Measurements from ENCODE around the gene CHD2. TPM values are rescaled to one million over a fixed set of nuclear protein-coding genes. Genes with fewer than 3 reads are reported as not detected.
A peak's percentile ranks its signal among the peaks of the same experiment; 100 is the strongest.

Gene CHD2
- total RNA-seq, 2 donors from 2014 or later = 76.3 to 137 TPM

DNA sequence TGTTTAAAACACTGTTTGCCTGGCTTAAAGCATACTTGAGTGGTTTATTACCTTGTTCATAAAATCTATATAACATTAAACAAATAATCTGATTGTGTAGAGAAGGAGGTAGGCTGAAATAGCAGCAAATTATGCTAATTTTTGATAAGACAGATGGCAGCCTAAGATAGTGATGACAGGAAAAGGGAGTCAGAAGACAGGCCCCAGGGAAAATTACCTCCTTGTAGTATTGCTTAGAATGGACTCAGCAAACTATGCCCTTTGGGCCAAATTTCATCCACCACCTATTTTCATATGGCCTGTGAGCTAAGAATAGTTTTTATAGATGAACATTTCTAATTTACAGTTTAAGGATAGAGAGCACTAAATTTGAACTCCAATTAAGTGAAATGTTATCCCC is 37.8 kb downstream of the CHD2 start:
- H3K27me3 ChIP-seq (replicated peaks; ENCODE audit: insufficient read depth) = no peaks in the 10 kb centered on the region
- peak overlapping the region; percentile 5 to 17 for H3K27ac ChIP-seq
- peaks cover 9 to 11% of the 10 kb centered on the region in 2 donors for H3K36me3 ChIP-seq

DNA sequence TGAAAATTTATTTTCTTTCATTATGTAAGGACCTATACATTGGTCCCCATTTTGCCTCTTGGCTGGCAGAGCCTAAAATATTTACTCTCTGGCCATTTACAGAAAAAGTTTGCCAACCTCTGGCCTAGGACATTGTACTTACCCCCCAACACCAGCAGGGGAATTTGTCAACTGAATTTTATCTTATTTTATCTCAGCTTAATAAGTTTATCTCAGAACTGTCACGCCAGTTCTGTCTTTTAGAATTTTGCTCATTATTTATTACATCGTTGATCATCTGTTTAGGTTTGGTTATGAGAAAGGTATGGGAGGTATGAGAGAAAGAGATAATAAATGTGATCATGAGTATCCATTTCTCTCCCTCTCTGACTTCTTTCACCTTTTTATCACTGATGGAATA is 38.3 kb downstream of the CHD2 start:
- no peaks in the 10 kb centered on the region for H3K9me3 ChIP-seq
- H3K4me1 ChIP-seq (replicated peaks) = peaks cover 3% of the 10 kb centered on the region
- H3K27me3 ChIP-seq (replicated peaks; ENCODE audit: insufficient read depth) = no peaks in the 10 kb centered on the region
- no peak overlapping the region for H3K27ac ChIP-seq
- intact Hi-C loops (cut with DNase I) = no loop called here
- WGBS = 86% methylated on average over 2 of the region's 2 CpGs
- TF ChIP-seq POLR2AphosphoS5 (IDR thresholded peaks at IDR 0.05) (no peak), POLR2A (IDR thresholded peaks at IDR 0.05) (no peak)
- TF ChIP-seq, protein P1, sequence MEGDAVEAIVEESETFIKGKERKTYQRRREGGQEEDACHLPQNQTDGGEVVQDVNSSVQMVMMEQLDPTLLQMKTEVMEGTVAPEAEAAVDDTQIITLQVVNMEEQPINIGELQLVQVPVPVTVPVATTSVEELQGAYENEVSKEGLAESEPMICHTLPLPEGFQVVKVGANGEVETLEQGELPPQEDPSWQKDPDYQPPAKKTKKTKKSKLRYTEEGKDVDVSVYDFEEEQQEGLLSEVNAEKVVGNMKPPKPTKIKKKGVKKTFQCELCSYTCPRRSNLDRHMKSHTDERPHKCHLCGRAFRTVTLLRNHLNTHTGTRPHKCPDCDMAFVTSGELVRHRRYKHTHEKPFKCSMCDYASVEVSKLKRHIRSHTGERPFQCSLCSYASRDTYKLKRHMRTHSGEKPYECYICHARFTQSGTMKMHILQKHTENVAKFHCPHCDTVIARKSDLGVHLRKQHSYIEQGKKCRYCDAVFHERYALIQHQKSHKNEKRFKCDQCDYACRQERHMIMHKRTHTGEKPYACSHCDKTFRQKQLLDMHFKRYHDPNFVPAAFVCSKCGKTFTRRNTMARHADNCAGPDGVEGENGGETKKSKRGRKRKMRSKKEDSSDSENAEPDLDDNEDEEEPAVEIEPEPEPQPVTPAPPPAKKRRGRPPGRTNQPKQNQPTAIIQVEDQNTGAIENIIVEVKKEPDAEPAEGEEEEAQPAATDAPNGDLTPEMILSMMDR (IDR thresholded peaks at IDR 0.05) = no peak
- H3K4me3 ChIP-seq = no peak overlapping the region
- no peak for DNase-seq (ENCODE audit: low spot score)
- H3K36me3 ChIP-seq = peaks cover 9 to 11% of the 10 kb centered on the region in 2 donors

More for the DNA sequence above, 37.8 kb downstream of the CHD2 start:
- H3K4me3 ChIP-seq = no peak overlapping the region
- H3K4me1 ChIP-seq (replicated peaks) = peaks cover 3% of the 10 kb centered on the region
- H3K9me3 ChIP-seq = no peaks in the 10 kb centered on the region
- TF ChIP-seq, protein P1 (IDR thresholded peaks at IDR 0.05) = no peak
- TF ChIP-seq POLR2AphosphoS5 (IDR thresholded peaks at IDR 0.05) (no peak), POLR2A (IDR thresholded peaks at IDR 0.05) (no peak)
- no peak for DNase-seq (ENCODE audit: low spot score)
- intact Hi-C loops (cut with DNase I) = no loop called here

DNA sequence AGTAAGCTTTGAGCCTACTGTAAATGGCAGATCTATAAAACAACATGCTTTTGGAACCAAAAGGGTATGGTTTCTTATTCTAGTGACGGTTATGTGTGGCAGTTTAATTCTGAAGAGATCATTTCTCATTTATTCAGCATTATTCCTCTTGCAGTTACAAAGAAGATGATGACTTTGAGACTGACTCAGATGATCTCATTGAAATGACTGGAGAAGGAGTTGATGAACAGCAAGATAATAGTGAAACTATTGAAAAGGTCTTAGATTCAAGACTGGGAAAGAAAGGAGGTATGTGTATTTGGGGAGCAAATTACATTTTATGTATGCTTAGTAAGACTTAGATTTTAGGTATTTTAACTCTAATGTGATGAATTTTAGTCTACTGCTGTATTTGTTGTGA is 41.5 kb downstream of the CHD2 start:
- TF ChIP-seq, protein P1 (IDR thresholded peaks at IDR 0.05) = no peak
- TF ChIP-seq POLR2A (IDR thresholded peaks at IDR 0.05) = no peak
- TF ChIP-seq POLR2AphosphoS5 (IDR thresholded peaks at IDR 0.05) = no peak
- Histone ChIP-seq H3K4me1 (replicated peaks) (peaks cover 3% of the 10 kb centered on the region), H3K9me3 (no peaks in the 10 kb centered on the region), H3K36me3 (peaks cover 17 to 34% of the 10 kb centered on the region in 2 donors), H3K27ac (no peak overlapping the region), H3K4me3 (no peak overlapping the region), H3K27me3 (replicated peaks; ENCODE audit: insufficient read depth) (no peaks in the 10 kb centered on the region)
- intact Hi-C loops (cut with DNase I) = no loop called here
- WGBS = 93% methylated on average over 1 of the region's 1 CpG
- no peak for DNase-seq (ENCODE audit: low spot score)

DNA sequence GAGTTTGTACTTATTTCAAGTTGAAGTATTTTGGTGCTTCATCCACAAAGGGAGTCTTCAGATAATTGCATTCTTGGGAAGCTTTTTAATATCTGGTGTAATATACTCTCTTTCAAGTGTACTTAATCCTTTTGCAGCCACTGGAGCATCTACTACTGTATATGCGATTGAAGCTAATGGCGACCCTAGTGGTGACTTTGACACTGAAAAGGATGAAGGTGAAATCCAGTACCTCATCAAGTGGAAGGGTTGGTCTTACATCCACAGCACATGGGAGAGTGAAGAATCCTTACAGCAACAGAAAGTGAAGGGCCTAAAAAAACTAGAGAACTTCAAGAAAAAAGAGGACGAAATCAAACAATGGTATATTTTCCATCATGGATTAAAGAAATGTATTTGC is 42.6 kb downstream of the CHD2 start:
- H3K27me3 ChIP-seq (replicated peaks; ENCODE audit: insufficient read depth) = no peaks in the 10 kb centered on the region
- no peaks in the 10 kb centered on the region for H3K4me1 ChIP-seq (replicated peaks)
- peaks cover 25 to 42% of the 10 kb centered on the region in 2 donors for H3K36me3 ChIP-seq
- H3K4me3 ChIP-seq = no peak overlapping the region
- TF ChIP-seq POLR2A (IDR thresholded peaks at IDR 0.05) (no peak), POLR2AphosphoS5 (IDR thresholded peaks at IDR 0.05) (no peak)
- TF ChIP-seq, protein P1 (IDR thresholded peaks at IDR 0.05) = no peak
- DNase-seq (ENCODE audit: low spot score) = no peak
- intact Hi-C loops (cut with DNase I) = no loop called here
- no peaks in the 10 kb centered on the region for H3K9me3 ChIP-seq
- H3K27ac ChIP-seq = no peak overlapping the region
- 97% methylated on average over 3 of the region's 3 CpGs for WGBS

DNA sequence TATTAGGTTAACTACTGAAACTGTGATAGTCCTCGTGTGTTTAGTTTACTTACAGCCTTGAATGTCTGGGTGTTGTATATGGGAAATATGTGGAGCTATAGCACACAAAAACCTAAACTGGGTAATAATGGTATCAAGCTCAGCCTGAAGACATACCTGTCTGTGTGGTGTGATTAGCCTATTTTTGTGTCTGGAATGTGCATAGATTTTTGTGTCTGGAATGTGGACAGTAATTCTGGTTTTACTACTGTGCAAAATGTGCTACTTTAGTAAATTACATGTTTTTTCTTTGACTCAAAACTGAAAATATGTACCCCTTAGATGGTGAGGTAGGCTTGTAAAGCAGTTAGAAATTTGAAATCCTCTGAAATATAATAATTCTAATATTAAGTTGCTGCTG is 43.5 kb downstream of the CHD2 start:
- 53% methylated on average over 1 of the region's 1 CpG for WGBS
- Histone ChIP-seq H3K9me3 (no peaks in the 10 kb centered on the region), H3K27ac (no peak overlapping the region), H3K36me3 (peaks cover 34 to 49% of the 10 kb centered on the region in 2 donors), H3K27me3 (replicated peaks; ENCODE audit: insufficient read depth) (no peaks in the 10 kb centered on the region), H3K4me3 (no peak overlapping the region), H3K4me1 (replicated peaks) (no peaks in the 10 kb centered on the region)
- no peak for DNase-seq (ENCODE audit: low spot score)
- TF ChIP-seq POLR2AphosphoS5 (IDR thresholded peaks at IDR 0.05) = no peak
- TF ChIP-seq, protein P1 (IDR thresholded peaks at IDR 0.05) = no peak
- TF ChIP-seq POLR2A (IDR thresholded peaks at IDR 0.05) = no peak
- intact Hi-C loops (cut with DNase I) = no loop called here
